Ectodermal cell (in vitro differentiated cells): Measurements from ENCODE around the gene WWOX.

ENCODE experiments used
- H3K27ac ChIP-seq: 2 replicates; pipeline ENCODE4 v1.7.0; 2013; ENCODE audit warnings: mild to moderate bottlenecking, low read depth, low read length; ENCODE audit not compliant: insufficient read depth, poor library complexity, severe bottlenecking
- H3K27me3 ChIP-seq: 2 replicates; pipeline ENCODE4 v1.7.0; 2013; ENCODE audit warnings: mild to moderate bottlenecking, low read length; ENCODE audit not compliant: insufficient read depth, control insufficient read depth, poor library complexity, severe bottlenecking
- H3K36me3 ChIP-seq: one replicate; pipeline ENCODE4 v1.7.0; 2013; ENCODE audit warnings: low read length; ENCODE audit not compliant: control insufficient read depth, insufficient read depth
- H3K4me1 ChIP-seq: one replicate; pipeline ENCODE4 v1.7.0; 2013; ENCODE audit warnings: low read length; ENCODE audit not compliant: control insufficient read depth, insufficient read depth
- H3K4me3 ChIP-seq: 2 replicates; pipeline ENCODE4 v1.7.0; 2013; ENCODE audit warnings: low read depth, low read length, control low read depth; ENCODE audit not compliant: insufficient read depth
- H3K9me3 ChIP-seq: 2 replicates; pipeline ENCODE4 v1.7.0; 2013; ENCODE audit warnings: mild to moderate bottlenecking, low read length, moderate library complexity; ENCODE audit not compliant: control insufficient read depth
- WGBS, 2 experiments: methylation state at CpG; one replicate each; pipeline ENCODE4 v1.1.7; 2013; ENCODE audit warnings: missing lambda C conversion rate in 2 of 2; 5-methylcytosine and 5-hydroxymethylcytosine counted together

The WWOX gene

DNA sequence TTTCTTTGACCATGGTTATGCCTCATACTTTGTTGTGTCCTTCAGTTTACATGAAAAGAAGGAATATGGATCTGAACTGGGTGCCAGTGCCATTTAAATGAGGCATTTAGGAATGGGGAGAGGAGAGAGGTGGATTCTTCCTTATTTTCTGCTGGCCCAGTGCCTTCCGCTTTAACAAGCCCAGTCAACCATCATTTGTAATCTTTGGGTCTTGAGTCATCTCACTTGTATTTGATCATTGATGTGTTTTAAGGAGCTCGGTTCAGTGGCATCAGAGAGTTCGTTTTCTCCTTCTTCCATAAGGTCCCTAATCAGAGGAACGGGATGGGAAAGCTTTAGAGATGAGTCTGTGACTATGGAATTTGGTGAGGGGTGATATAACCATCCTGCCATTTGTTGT lies 334.9 kb downstream of the WWOX start:
- WGBS, 2 experiments, result 91 to 99% methylated on average over 4 of the region's 4 CpGs
- Histone ChIP-seq H3K4me3 (no peak overlapping the region), H3K36me3 (no peaks in the 10 kb centered on the region)

DNA sequence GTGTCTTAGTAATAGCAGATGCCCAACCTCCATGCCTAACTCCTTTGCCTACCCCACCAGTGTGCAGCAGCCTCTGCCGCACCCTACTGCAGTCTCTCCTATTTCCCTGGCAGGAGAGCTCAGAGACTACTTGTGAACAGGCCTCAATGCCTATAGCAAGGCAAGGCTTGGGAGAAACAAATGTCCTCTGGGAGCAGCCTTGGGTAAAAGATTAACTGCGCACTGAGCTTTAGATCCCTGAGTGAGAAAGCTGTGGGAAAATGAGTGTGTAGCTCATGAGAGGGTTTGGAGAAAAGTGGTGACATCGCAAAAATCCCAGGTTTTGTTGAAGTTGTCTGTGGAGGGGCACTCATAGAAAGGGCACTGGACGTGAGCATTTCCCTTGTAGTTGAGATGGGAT lies 335.8 kb downstream of the WWOX start:
- H3K9me3 ChIP-seq, result no peaks in the 10 kb centered on the region
- no peaks in the 10 kb centered on the region for H3K27me3 ChIP-seq
- 93 to 95% methylated on average over 4 of the region's 4 CpGs for WGBS, 2 experiments

More for the DNA sequence above, 334.9 kb downstream of the WWOX start:
- H3K4me1 ChIP-seq, result no peaks in the 10 kb centered on the region
- H3K27me3 ChIP-seq, result no peaks in the 10 kb centered on the region
- no peaks in the 10 kb centered on the region for H3K9me3 ChIP-seq
- H3K27ac ChIP-seq, result no peak overlapping the region

DNA sequence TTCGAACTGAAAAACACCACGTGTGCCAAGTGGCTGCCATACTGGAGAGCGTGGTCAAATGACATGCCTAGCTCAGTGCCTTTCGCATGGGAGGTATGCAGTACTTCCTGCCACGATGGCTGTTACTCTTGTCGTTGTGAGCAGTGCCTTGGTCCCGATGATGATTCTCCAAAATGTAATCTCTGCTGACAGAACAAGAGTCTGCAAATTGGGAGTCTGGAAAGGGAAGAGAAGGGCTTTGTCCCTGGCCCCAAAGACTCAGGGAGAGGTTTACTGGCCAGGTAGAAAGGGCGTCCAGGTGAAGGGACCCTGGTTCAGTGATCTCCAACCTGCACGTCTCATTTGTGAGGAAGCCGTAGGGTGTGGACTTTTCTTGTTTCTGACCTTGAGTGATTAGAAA lies 336.6 kb downstream of the WWOX start:
- Histone ChIP-seq H3K27me3 (no peaks in the 10 kb centered on the region), H3K36me3 (no peaks in the 10 kb centered on the region), H3K4me3 (no peak overlapping the region), H3K9me3 (no peaks in the 10 kb centered on the region), H3K27ac (no peak overlapping the region), H3K4me1 (no peaks in the 10 kb centered on the region)
- 95 to 96% methylated on average over 10 of the region's 10 CpGs for WGBS, 2 experiments

More for the DNA sequence above, 335.8 kb downstream of the WWOX start:
- H3K4me3 ChIP-seq, result no peak overlapping the region
- no peak overlapping the region for H3K27ac ChIP-seq
- H3K4me1 ChIP-seq, result no peaks in the 10 kb centered on the region
- no peaks in the 10 kb centered on the region for H3K36me3 ChIP-seq

DNA sequence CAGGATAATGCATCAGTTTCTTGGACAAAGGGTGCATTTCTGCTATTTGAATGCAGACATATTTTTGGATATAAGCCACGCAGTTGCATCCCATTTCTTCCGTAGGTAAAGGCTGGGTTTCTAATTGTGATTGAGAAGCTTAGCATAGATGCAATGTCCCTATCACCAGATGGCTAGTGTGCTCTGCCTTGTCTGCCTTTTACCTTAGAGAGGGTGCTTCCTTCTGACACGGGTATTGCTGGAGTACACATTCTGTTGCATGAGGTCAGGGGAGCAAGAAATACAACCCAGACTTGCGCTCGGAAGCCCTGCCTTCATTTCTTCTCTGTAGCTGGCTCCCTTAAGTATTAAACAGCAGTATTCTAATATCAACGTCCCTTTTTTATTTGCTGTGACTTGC lies 337.4 kb downstream of the WWOX start:
- H3K36me3 ChIP-seq, result no peaks in the 10 kb centered on the region
- H3K9me3 ChIP-seq, result no peaks in the 10 kb centered on the region
- H3K27ac ChIP-seq, result no peak overlapping the region
- 80 to 85% methylated on average over 6 of the region's 6 CpGs for WGBS, 2 experiments
- H3K4me1 ChIP-seq, result no peaks in the 10 kb centered on the region
- H3K4me3 ChIP-seq, result no peak overlapping the region
- no peaks in the 10 kb centered on the region for H3K27me3 ChIP-seq

DNA sequence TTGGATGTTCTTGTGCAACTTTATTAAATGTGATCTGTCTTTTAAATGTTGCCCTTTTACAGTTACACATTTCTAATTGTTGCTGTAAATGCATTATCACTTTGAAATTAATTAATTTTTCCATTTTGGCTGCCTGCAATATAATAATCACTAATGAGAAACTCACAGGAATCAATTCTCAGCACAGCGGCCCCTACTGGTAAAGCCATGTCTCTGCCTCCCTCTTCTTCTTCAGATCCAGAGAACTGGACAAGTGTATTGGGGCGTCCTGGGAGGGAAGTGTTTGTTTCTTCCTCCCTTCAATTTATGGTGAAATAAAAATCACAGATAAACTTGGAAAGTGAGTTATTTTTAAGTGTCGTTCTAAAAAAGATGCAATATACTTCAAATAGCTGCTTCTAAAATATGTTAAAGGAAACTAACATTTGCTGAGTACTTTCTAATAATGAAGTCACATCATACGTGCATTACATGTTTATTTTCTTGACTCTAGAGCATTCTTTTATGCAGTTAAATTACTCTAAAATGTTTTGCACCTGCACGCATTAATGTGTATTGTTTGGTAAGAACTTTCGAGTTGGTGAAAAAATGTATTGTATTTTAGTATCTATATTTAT lies 338.0 kb downstream of the WWOX start:
- Histone ChIP-seq H3K9me3 (no peaks in the 10 kb centered on the region), H3K4me1 (no peaks in the 10 kb centered on the region), H3K36me3 (no peaks in the 10 kb centered on the region), H3K4me3 (no peak overlapping the region), H3K27me3 (no peaks in the 10 kb centered on the region), H3K27ac (no peak overlapping the region)
- WGBS, 2 experiments, result 69 to 100% methylated on average over 1 to 4 of the region's 6 CpGs

DNA sequence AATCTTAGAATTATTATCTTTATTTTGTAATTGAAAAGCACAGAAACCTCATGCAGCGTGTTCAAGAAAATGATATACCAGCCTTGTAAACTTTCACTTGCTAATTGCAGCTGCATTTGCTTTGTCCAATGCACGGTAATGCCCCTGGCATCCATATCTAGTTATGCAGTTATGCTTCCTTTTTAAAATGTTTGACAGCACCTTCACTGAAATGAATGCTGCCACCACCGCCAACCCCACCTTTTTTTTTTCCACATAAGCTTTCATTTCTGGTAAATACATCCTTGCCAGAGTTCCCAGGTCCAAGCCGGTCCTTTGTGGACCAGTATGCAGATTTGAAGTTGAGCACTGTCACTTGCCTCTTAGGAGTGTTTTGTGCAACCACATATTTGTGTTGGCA lies 338.8 kb downstream of the WWOX start:
- Histone ChIP-seq H3K4me3 (no peak overlapping the region), H3K27me3 (no peaks in the 10 kb centered on the region), H3K4me1 (peaks cover 3% of the 10 kb centered on the region), H3K9me3 (no peaks in the 10 kb centered on the region), H3K36me3 (no peaks in the 10 kb centered on the region), H3K27ac (no peak overlapping the region)
- WGBS, 2 experiments, result 94 to 95% methylated on average over 4 of the region's 4 CpGs

DNA sequence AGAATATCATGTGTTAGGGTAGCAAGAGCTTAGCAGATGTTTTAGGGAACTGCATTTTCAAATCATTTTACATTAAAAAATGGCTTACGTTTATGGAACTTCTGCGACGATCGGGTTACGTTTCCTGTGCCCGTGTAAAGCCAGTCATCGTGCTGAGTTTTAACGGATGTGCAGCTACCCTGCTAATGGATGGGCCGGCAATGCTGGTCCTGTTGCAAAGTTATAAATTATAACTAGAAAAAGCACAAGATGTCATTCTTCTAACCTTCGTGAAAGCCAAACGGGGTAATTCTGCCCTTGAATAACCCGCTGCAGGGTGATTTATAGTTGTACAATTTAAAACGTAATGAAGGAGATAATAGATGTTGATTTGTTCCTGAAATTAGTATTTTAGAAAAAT lies 339.2 kb downstream of the WWOX start:
- Histone ChIP-seq H3K36me3 (no peaks in the 10 kb centered on the region), H3K4me3 (no peak overlapping the region), H3K9me3 (no peaks in the 10 kb centered on the region), H3K27me3 (no peaks in the 10 kb centered on the region), H3K27ac (no peak overlapping the region), H3K4me1 (peaks cover 7% of the 10 kb centered on the region)
- 97 to 98% methylated on average over 12 of the region's 13 CpGs for WGBS, 2 experiments

DNA sequence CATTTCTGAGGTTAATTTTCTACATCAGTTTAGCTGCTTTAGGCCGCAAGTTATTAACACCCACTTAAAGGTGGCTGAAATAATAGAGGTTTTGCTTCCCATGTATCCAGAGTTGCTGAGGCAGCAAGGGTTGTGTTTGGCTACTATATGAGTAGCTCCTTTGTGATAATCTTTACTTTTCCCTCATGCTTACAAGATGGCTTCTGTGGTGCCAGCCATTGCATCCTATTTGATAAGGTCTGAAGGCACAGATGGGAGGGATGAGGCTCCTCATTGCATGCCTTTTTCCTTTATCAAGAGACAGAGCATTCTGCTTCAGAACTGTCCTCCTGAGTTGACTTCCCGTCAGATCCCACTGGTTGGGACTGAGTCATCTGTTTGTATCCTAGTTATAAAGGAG lies 340.2 kb downstream of the WWOX start:
- 97 to 100% methylated on average over 2 of the region's 2 CpGs for WGBS, 2 experiments
- Histone ChIP-seq H3K27me3 (no peaks in the 10 kb centered on the region), H3K9me3 (no peaks in the 10 kb centered on the region), H3K4me1 (peaks cover 8% of the 10 kb centered on the region), H3K27ac (no peak overlapping the region), H3K36me3 (no peaks in the 10 kb centered on the region), H3K4me3 (no peak overlapping the region)

DNA sequence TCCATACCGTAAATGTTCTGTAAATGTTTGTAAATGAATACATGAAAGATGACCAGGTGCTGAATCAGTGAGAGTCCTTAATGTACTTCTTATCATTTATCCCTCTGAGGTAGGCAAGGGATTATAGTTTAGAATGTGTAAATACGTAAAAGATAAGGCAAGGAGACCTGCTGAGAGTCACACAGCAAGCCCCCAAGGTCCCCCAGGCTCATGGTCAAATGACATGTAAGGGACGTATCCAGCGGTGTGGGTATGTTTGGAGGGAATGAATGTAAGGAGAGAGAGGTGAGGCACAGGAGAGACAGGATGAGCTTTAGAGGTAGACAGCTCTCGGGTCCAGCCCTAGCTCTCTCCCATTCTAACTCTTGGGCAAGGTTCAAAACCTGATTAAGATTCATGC lies 341.8 kb downstream of the WWOX start:
- Histone ChIP-seq H3K9me3 (no peaks in the 10 kb centered on the region), H3K4me1 (peaks cover 8% of the 10 kb centered on the region), H3K27me3 (no peaks in the 10 kb centered on the region), H3K4me3 (no peak overlapping the region), H3K36me3 (no peaks in the 10 kb centered on the region), H3K27ac (no peak overlapping the region)
- WGBS, 2 experiments, result 93 to 96% methylated on average over 4 to 5 of the region's 5 CpGs

DNA sequence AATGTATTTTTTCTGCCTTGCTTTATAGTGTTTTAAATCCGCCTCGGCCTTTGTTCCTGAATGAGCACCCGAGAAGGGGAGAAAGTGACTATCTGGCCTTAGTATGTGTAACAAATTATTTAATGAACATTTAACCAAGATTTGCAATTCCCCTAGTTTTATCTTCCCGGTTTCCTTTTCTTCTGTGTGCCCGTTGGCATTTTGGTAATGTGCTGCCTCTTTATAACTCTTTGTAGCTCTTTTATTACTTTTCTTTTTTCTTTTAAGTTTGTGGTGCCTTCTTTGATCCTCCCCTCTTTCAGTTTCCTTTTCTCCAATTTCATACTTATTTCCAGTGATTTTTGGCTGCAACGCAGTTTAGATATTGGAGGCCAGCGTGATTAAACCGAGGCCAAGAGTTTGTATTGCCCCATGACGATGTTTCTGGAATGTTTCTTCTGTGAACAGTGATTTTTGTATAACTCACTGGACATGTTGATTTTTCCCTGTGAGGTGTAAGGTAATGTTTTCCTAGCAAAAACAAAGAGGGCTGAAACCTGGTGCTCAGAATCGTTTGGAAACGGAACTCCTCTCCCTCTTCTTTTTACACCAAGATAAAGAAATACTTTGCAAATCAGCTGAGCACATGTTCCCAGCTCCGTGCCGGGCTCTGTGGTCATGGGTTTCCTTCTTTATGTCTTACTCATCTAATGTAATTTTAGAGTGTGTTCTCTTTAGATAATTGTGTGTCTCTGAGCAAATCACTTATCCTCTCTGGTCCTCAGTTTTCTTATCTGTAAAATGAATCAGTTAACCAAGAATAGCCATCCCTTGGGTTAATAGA lies 344.3 kb downstream of the WWOX start:
- Histone ChIP-seq H3K4me3 (no peak overlapping the region), H3K4me1 (peaks cover 8% of the 10 kb centered on the region), H3K36me3 (no peaks in the 10 kb centered on the region), H3K27ac (no peak overlapping the region), H3K9me3 (no peaks in the 10 kb centered on the region), H3K27me3 (no peaks in the 10 kb centered on the region)
- WGBS, 2 experiments, result 91 to 94% methylated on average over 9 to 13 of the region's 13 CpGs
